Stimulated activated CD4-positive, alpha-beta T cell treated with anti-CD3 and anti-CD28 coated beads, Interleukin-4, amount 100 ng/mL, for 24 hours (primary cell): ENCODE data around the gene CD44.

ENCODE experiments used
- DNase-seq: peaks from one replicate; pipeline ENCODE4 v3.0.0-alpha.2; 2020

The CD44 gene

GRCh38 chr11:35112056-35112845 lies 26.7 kb upstream of the CD44 start:
- no peak for DNase-seq

GRCh38 chr11:35112846-35113105 lies 26.2 kb upstream of the CD44 start:
- no peak for DNase-seq

- DNase-seq = no peak
Observed at GRCh38 chr11:35114906-35115687, 23.9 kb upstream of the CD44 start.

GRCh38 chr11:35115688-35116030 lies 23.3 kb upstream of the CD44 start:
- no peak for DNase-seq

GRCh38 chr11:35116245-35116644 lies 22.7 kb upstream of the CD44 start:
- no peak for DNase-seq

- no peak for DNase-seq
Observed at GRCh38 chr11:35116762-35117640, 22.0 kb upstream of the CD44 start.

- no peak for DNase-seq
Observed at GRCh38 chr11:35118906-35119305, 20.1 kb upstream of the CD44 start.

GRCh38 chr11:35121326-35121865 lies 17.6 kb upstream of the CD44 start:
- DNase-seq = peak; percentile 31

GRCh38 chr11:35122308-35122707 lies 16.7 kb upstream of the CD44 start:
- DNase-seq = no peak

GRCh38 chr11:35126000-35126878 lies 12.7 kb upstream of the CD44 start:
- DNase-seq = peak; percentile 77

GRCh38 chr11:35126879-35127581 lies 11.9 kb upstream of the CD44 start:
- DNase-seq = no peak

GRCh38 chr11:35127619-35128018 lies 11.4 kb upstream of the CD44 start:
- no peak for DNase-seq

GRCh38 chr11:35131094-35131493 lies 7.9 kb upstream of the CD44 start:
- DNase-seq = no peak

GRCh38 chr11:35131886-35132285 lies 7.1 kb upstream of the CD44 start:
- DNase-seq = no peak

GRCh38 chr11:35133656-35134055 lies 5.3 kb upstream of the CD44 start:
- no peak for DNase-seq

- no peak for DNase-seq
Observed at GRCh38 chr11:35134403-35135148, 4.4 kb upstream of the CD44 start.

- no peak for DNase-seq
Observed at GRCh38 chr11:35135222-35135621, 3.7 kb upstream of the CD44 start.

- DNase-seq = no peak
Observed at GRCh38 chr11:35136311-35136710, 2.7 kb upstream of the CD44 start.

GRCh38 chr11:35138058-35138457 lies 913 bp upstream of the CD44 start:
- no peak for DNase-seq

GRCh38 chr11:35138606-35138942 lies 397 bp upstream of the CD44 start:
- DNase-seq = no peak

GRCh38 chr11:35139722-35140282 lies 831 bp downstream of the CD44 start:
- no peak for DNase-seq
